Measurements from ENCODE around the gene GPR4.
A peak's percentile ranks its signal among the peaks of the same experiment; 100 is the strongest.
"Not testable (repeated sequence)": the region's sequence is repeated elsewhere in the genome, so short reads cannot be mapped to it uniquely, and the experiment has no call there.

The GPR4 gene

GRCh38 chr19:45621976-45622503 is 20.0 kb upstream of the GPR4 start:
- DNase-seq (ENCODE audit: low read depth) = no peak

GRCh38 chr19:45621389-45621788 is 19.4 kb upstream of the GPR4 start:
- DNase-seq (ENCODE audit: low read depth) = no peak

GRCh38 chr19:45616704-45617017 is 14.6 kb upstream of the GPR4 start:
- DNase-seq (ENCODE audit: low read depth) = no peak

GRCh38 chr19:45615795-45616703 is 14.0 kb upstream of the GPR4 start:
- peak; percentile 76 for DNase-seq (ENCODE audit: low read depth)

GRCh38 chr19:45615056-45615455 is 13.0 kb upstream of the GPR4 start:
- not testable (repeated sequence) for DNase-seq (ENCODE audit: low read depth)

- DNase-seq (ENCODE audit: low read depth) = no peak
These were observed 12.1 kb upstream of the GPR4 start for GRCh38 chr19:45613926-45614725.

- DNase-seq (ENCODE audit: low read depth) = no peak
These were observed 6.9 kb upstream of the GPR4 start for GRCh38 chr19:45608948-45609347.

- DNase-seq (ENCODE audit: low read depth) = peak; percentile 15
These were observed 5.3 kb upstream of the GPR4 start for GRCh38 chr19:45607071-45608029.

- no peak for DNase-seq (ENCODE audit: low read depth)
These were observed 897 bp downstream of the GPR4 start for GRCh38 chr19:45601115-45601514.

GRCh38 chr19:45600340-45600885 is 1.6 kb downstream of the GPR4 start:
- DNase-seq (ENCODE audit: low read depth) = no peak

- no peak for DNase-seq (ENCODE audit: low read depth)
These were observed 2.7 kb downstream of the GPR4 start for GRCh38 chr19:45599286-45599685.

- no peak for DNase-seq (ENCODE audit: low read depth)
These were observed 3.6 kb downstream of the GPR4 start for GRCh38 chr19:45598267-45599001.

- no peak for DNase-seq (ENCODE audit: low read depth)
These were observed 4.4 kb downstream of the GPR4 start for GRCh38 chr19:45597425-45598111.

GRCh38 chr19:45595814-45596213 is 6.2 kb downstream of the GPR4 start:
- no peak for DNase-seq (ENCODE audit: low read depth)

GRCh38 chr19:45593520-45593919 is 8.5 kb downstream of the GPR4 start:
- no peak for DNase-seq (ENCODE audit: low read depth)

GRCh38 chr19:45592366-45592765 is 9.6 kb downstream of the GPR4 start:
- no peak for DNase-seq (ENCODE audit: low read depth)

GRCh38 chr19:45591638-45592005 is 10.4 kb downstream of the GPR4 start:
- no peak for DNase-seq (ENCODE audit: low read depth)

- DNase-seq (ENCODE audit: low read depth) = peak; percentile 14
These were observed 10.9 kb downstream of the GPR4 start for GRCh38 chr19:45591004-45591637.

- DNase-seq (ENCODE audit: low read depth) = no peak
These were observed 11.6 kb downstream of the GPR4 start for GRCh38 chr19:45590300-45591003.

Data from stimulated activated CD8-positive, alpha-beta memory T cell treated with anti-CD3 and anti-CD28 coated beads, Interleukin-7, amount 100 ng/mL, for 24 hours (primary cell).